ENCODE results near the gene MMGT1.
"Not testable (repeated sequence)": the region's sequence is repeated elsewhere in the genome, so short reads cannot be mapped to it uniquely, and the experiment has no call there.

The MMGT1 gene

GRCh38 chrX:135923353-135923752 is 50.4 kb downstream of the MMGT1 start:
- no peak for DNase-seq

- not testable (repeated sequence) for DNase-seq
Observed at GRCh38 chrX:135920516-135920915, 53.3 kb downstream of the MMGT1 start.

GRCh38 chrX:135914404-135914803 is 59.4 kb downstream of the MMGT1 start:
- no peak for DNase-seq
